T-cell (primary cell): ENCODE measurements around the gene NRSN2. TPM values are rescaled to one million over a fixed set of nuclear protein-coding genes. Genes with fewer than 3 reads are reported as not detected.
"Not testable (repeated sequence)": the region's sequence is repeated elsewhere in the genome, so short reads cannot be mapped to it uniquely, and the experiment has no call there.

Source experiments
- ATAC-seq, 4 experiments: fragments of 200-7000 bp in 3 of 4; fragments of 150-1000 bp in 1 of 4; cut with Tn5 transposase; replicated peaks in 1 of 4; 1 replicate in 3 of 4; 2 replicates in 1 of 4; pipeline ENCODE4 v1.10.0; 2021; ENCODE audit warnings: moderate library complexity in 3 of 4, mild to moderate bottlenecking in 2 of 4, moderate number of reproducible peaks in 1 of 4
- CTCF ChIA-PET, 2 donors: fragments of 300-600 bp; sonication (Branson Sonifier 250); formaldehyde crosslinking; loops; one replicate each; lab custom pipeline; 2022; ENCODE audit warnings: antibody characterized with exemption in 2 of 2; lab: Charles Lee
- POLR2A ChIA-PET, 2 donors: fragments of 300-600 bp; sonication (Branson Sonifier 250); formaldehyde crosslinking; loops; one replicate each; lab custom pipeline; 2022; ENCODE audit warnings: antibody characterized with exemption in 2 of 2; lab: Charles Lee
- DNase-seq, 35 experiments: peaks; one replicate each; pipeline versions ENCODE4 v3.0.0 to v3.0.0-alpha.2; 2013 to 2023
- H3K27ac ChIP-seq: one replicate; pipeline ENCODE4 v1.5.1; 2013; ENCODE audit warnings: low read length
- H3K27me3 ChIP-seq, 2 experiments: replicated peaks in 1 of 2; 1 replicate in 1 of 2; 2 replicates in 1 of 2; pipeline versions ENCODE4 v1.6.1 to v1.7.0; 2013; ENCODE audit warnings: low read length in 1 of 2, mixed read lengths in 1 of 2; ENCODE audit not compliant: control insufficient read depth in 2 of 2, insufficient read depth in 2 of 2; ENCODE audit errors: extremely low read depth in 1 of 2
- H3K36me3 ChIP-seq, 2 donors: 1 replicate in 1 of 2; 2 replicates in 1 of 2; pipeline versions ENCODE4 v1.6.1 to v1.7.0; 2013; ENCODE audit warnings: low read length in 1 of 2; ENCODE audit not compliant: control insufficient read depth in 2 of 2, insufficient read depth in 1 of 2; ENCODE audit errors: extremely low read depth in 1 of 2
- H3K4me1 ChIP-seq, 2 experiments: 1 replicate in 1 of 2; 2 replicates in 1 of 2; pipeline versions ENCODE4 v1.6.1 to v1.7.0; 2013; ENCODE audit warnings: low read length in 2 of 2, mixed read lengths in 1 of 2; ENCODE audit not compliant: insufficient read depth in 2 of 2, control insufficient read depth in 1 of 2; ENCODE audit errors: extremely low read depth in 1 of 2
- H3K4me3 ChIP-seq, 2 donors: 1 replicate in 1 of 2; 2 replicates in 1 of 2; pipeline versions ENCODE4 v1.5.1 to v1.7.0; 2013; ENCODE audit warnings: mild to moderate bottlenecking in 2 of 2, low read length in 1 of 2, moderate library complexity in 1 of 2; ENCODE audit not compliant: control insufficient read depth in 1 of 2; ENCODE audit errors: extremely low read depth in 1 of 2
- H3K9me3 ChIP-seq: 2 replicates; pipeline ENCODE4 v1.7.0; 2013
- H3K27ac Mint-ChIP-seq, 2 donors: one replicate each; pipeline ENCODE4 v1.8.0; 2020 to 2021; ENCODE audit warnings: mild to moderate bottlenecking in 2 of 2, mixed read lengths in 2 of 2
- H3K27me3 Mint-ChIP-seq, 2 donors: one replicate each; pipeline ENCODE4 v1.8.0; 2021 to 2022; ENCODE audit warnings: mixed read lengths in 2 of 2
- H3K36me3 Mint-ChIP-seq: one replicate; pipeline ENCODE4 v1.8.0; 2021; ENCODE audit warnings: mixed read lengths
- H3K4me1 Mint-ChIP-seq, 3 donors: one replicate each; pipeline ENCODE4 v1.8.0; 2020 to 2022; ENCODE audit warnings: mixed read lengths in 3 of 3, mild to moderate bottlenecking in 1 of 3
- H3K4me3 Mint-ChIP-seq, 3 donors: one replicate each; pipeline ENCODE4 v1.8.0; 2020 to 2022; ENCODE audit warnings: mild to moderate bottlenecking in 3 of 3, mixed read lengths in 3 of 3, moderate library complexity in 3 of 3
- H3K9me3 Mint-ChIP-seq, 3 donors: one replicate each; pipeline ENCODE4 v1.8.0; 2020 to 2022; ENCODE audit warnings: mixed read lengths in 3 of 3
- WGBS: methylation state at CpG from one replicate; pipeline ENCODE4 v1.1.5; 2013; ENCODE audit warnings: missing lambda C conversion rate; ENCODE audit not compliant: insufficient coverage; 5-methylcytosine and 5-hydroxymethylcytosine counted together
- total RNA-seq, 35 experiments: library from RNA in 6 of 35; stranded (reverse) in 6 of 35; fragments of 120-200 nt in 1 of 35; gene quantifications; one replicate each; pipeline versions ENCODE4 v1.2.1 to v1.2.4 and lab custom pipeline; 2013 to 2026

Gene NRSN2
- total RNA-seq, 5 donors from 2014 or later (not counting 1 experiment from before 2014, with no cell fraction given), result 0.70 to 1.8 (median 1.3) TPM

- no peak overlapping the region for H3K4me3 ChIP-seq
- no peaks in the 10 kb centered on the region for H3K9me3 ChIP-seq
- ChIA-PET CTCF (interaction anchor here (0.5 to 1.9 kb wide), 9 partner anchors 77 to 313 kb away, joined by 3 to 14 read pairs (median 5); partner anchors contain the start of gene CSNK2A1 (in 1 of the 2)), POLR2A (no interaction called here)
- H3K36me3 ChIP-seq, result no peaks in the 10 kb centered on the region
- Mint-ChIP-seq H3K9me3 (no peaks in the 10 kb centered on the region), H3K4me3 (no peak overlapping the region), H3K36me3 (no peaks in the 10 kb centered on the region), H3K27me3 (no peaks in the 10 kb centered on the region), H3K27ac (no peak overlapping the region), H3K4me1 (peaks cover 3 to 5% (median 5%) of the 10 kb centered on the region in 3 donors)
- ATAC-seq, result peak; percentile 97 to 100 (median 98)
- peaks cover 0 to 7% of the 10 kb centered on the region in 2 experiments for H3K4me1 ChIP-seq
- peak; percentile 54 to 91 (median 73) for DNase-seq
- H3K27ac ChIP-seq, result no peak overlapping the region
- WGBS, result 5% methylated on average over 8 of the region's 14 CpGs
- peaks cover 0 to 4% of the 10 kb centered on the region in 2 experiments for H3K27me3 ChIP-seq
Observed at GRCh38 chr20:354298-354977, 7.5 kb downstream of the NRSN2 start.

GRCh38 chr20:356154-356553 is 9.2 kb downstream of the NRSN2 start:
- DNase-seq, H3K9me3 Mint-ChIP-seq, H3K36me3 ChIP-seq, H3K27ac ChIP-seq, H3K27me3 Mint-ChIP-seq, H3K9me3 ChIP-seq, H3K27ac Mint-ChIP-seq, CTCF ChIA-PET, H3K4me1 Mint-ChIP-seq, ATAC-seq, H3K4me3 Mint-ChIP-seq, H3K4me1 ChIP-seq, H3K36me3 Mint-ChIP-seq, H3K4me3 ChIP-seq, H3K27me3 ChIP-seq: not testable (repeated sequence)
- POLR2A ChIA-PET, result interaction anchor here in 1 of 2 donors (0.6 kb wide), 1 partner anchor 43 kb away, joined by 4 read pairs; no protein-coding TSS in a partner anchor
- 88% methylated on average over 2 of the region's 2 CpGs for WGBS

DNA sequence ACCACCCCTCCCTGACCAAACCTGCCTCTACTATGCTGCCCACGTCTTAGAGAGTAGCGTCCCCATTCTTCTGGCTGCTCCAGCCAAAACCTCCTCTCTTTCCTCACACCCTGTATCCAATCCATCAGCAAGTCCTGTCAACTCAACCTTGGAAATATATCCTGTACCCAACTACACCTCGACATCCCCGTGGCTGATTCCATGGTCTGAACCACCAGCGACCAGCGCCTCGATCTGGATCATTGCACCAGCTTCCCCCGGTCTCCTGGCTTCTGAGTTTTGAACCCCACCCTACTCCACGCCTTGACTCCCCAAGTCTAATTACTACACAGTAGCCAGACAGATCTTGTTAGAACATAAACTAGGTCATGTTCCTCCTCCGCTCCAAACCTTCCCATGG is 9.8 kb downstream of the NRSN2 start:
- Histone ChIP-seq H3K36me3 (no peaks in the 10 kb centered on the region), H3K4me3 (no peak overlapping the region), H3K27me3 (peaks cover 0 to 6% of the 10 kb centered on the region in 2 experiments), H3K27ac (no peak overlapping the region), H3K4me1 (peaks cover 0 to 7% of the 10 kb centered on the region in 2 experiments), H3K9me3 (no peaks in the 10 kb centered on the region)
- CTCF ChIA-PET, result no interaction called here
- Mint-ChIP-seq H3K27me3 (no peaks in the 10 kb centered on the region), H3K27ac (no peak overlapping the region), H3K4me3 (no peak overlapping the region), H3K9me3 (no peaks in the 10 kb centered on the region), H3K4me1 (peaks cover 3 to 5% (median 5%) of the 10 kb centered on the region in 3 donors), H3K36me3 (no peaks in the 10 kb centered on the region)
- ATAC-seq (no peak), DNase-seq (no peak)
- WGBS, result 95% methylated on average over 10 of the region's 10 CpGs
- POLR2A ChIA-PET, result interaction anchor here in 1 of 2 donors (0.6 kb wide), 1 partner anchor 44 kb away, joined by 4 read pairs; no protein-coding TSS in a partner anchor

DNA sequence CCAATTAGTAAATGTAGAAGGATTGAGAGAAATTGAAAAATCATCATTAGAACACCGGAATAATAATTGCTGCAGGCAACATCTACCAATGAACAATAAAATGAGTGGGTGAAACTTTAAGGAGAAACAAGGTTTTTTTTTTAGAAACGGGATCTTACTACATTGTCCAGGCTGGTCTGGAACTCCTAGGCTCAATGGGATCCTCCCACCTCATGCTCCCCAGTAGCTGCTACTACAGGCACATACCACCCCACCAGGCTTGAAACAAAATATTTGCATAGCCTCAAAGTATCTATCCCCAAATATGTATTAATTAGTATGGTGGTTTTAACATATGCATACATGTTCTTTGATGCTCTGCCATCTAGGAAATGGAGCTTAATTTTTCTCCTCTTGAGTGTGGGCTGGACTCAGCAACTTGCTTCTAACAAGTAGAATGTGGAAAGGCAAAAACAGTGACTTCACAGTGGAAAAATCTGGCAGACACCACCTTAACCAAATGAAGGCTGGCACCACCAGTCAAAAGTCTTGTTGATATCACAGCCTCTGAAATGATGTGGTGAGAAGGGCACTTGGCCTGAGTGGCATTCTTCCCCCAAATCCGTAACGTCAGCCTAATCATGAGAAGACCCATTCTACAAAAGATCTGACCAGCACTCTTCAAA is 12.1 kb downstream of the NRSN2 start:
- Histone ChIP-seq H3K4me3 (no peak overlapping the region), H3K9me3 (no peaks in the 10 kb centered on the region), H3K27me3 (peaks cover 0 to 2% of the 10 kb centered on the region in 2 experiments), H3K4me1 (peaks cover 0 to 12% of the 10 kb centered on the region in 2 experiments), H3K36me3 (no peaks in the 10 kb centered on the region), H3K27ac (no peak overlapping the region)
- no peak for DNase-seq
- Mint-ChIP-seq H3K4me3 (no peak overlapping the region), H3K27me3 (peaks cover 0 to 4% of the 10 kb centered on the region in 2 donors), H3K9me3 (no peaks in the 10 kb centered on the region), H3K36me3 (no peaks in the 10 kb centered on the region), H3K4me1 (peaks cover 7 to 12% (median 8%) of the 10 kb centered on the region in 3 donors), H3K27ac (no peak overlapping the region)
- ChIA-PET CTCF (no interaction called here), POLR2A (no interaction called here)
- no CpG with 5 or more reads among the region's 4 CpGs for WGBS
- ATAC-seq, result no peak

GRCh38 chr20:361561-361960 is 14.7 kb downstream of the NRSN2 start:
- WGBS, result 93% methylated on average over 3 of the region's 8 CpGs
- no peak overlapping the region for H3K4me3 ChIP-seq
- Mint-ChIP-seq H3K4me3 (no peak overlapping the region), H3K36me3 (no peaks in the 10 kb centered on the region), H3K27ac (no peak overlapping the region), H3K4me1 (peaks cover 27 to 29% (median 29%) of the 10 kb centered on the region in 3 donors), H3K27me3 (peaks cover 0 to 4% of the 10 kb centered on the region in 2 donors), H3K9me3 (no peaks in the 10 kb centered on the region)
- DNase-seq (no peak), ATAC-seq (no peak)
- ChIA-PET CTCF (interaction anchor here (0.7 to 1.0 kb wide), 3 partner anchors 115 to 307 kb away, joined by 3 to 4 read pairs (median 4); no protein-coding TSS in a partner anchor), POLR2A (no interaction called here)
- no peaks in the 10 kb centered on the region for H3K36me3 ChIP-seq
- no peak overlapping the region for H3K27ac ChIP-seq
- H3K9me3 ChIP-seq, result no peaks in the 10 kb centered on the region
- peaks cover 0 to 2% of the 10 kb centered on the region in 2 experiments for H3K27me3 ChIP-seq
- peaks cover 4 to 18% of the 10 kb centered on the region in 2 experiments for H3K4me1 ChIP-seq
